SH-SY5Y (cell line): ENCODE data around the gene ZBTB21.

ENCODE experiments used
- GATA2 ChIP-seq: IDR thresholded peaks from 2 replicates; pipeline ENCODE4 v1.6.1; 2011; ENCODE audit warnings: mild to moderate bottlenecking, low read depth, low read length
- GATA3 ChIP-seq: IDR thresholded peaks from 2 replicates; pipeline ENCODE4 v1.6.1; 2011; ENCODE audit warnings: low read depth, mild to moderate bottlenecking, low read length, moderate library complexity

DNA sequence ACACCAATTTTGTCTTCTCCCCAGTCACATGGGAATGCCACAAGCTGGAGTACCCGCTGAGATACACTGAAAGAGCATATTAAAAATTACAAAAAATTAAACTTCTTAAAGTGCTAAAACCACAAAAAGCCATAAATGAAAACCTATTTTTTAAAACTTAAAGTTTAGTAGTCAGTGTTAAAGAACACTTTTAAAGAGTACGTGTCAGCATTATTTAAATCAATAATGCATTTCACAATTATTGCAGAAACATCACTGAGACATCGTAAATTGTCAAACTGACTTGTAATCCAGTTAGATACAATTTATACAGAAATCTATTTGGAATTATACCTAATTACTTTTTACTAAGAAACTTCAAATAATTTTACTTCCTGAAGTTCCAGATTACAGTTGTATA is 22.9 kb downstream of the ZBTB21 start:
- TF ChIP-seq GATA2 (no peak), GATA3 (no peak)
